Measurements from ENCODE around the gene DEPP1. TPM values are rescaled to one million over a fixed set of nuclear protein-coding genes. Genes with fewer than 3 reads are reported as not detected.
A peak's percentile ranks its signal among the peaks of the same experiment; 100 is the strongest.

Gene DEPP1
- total RNA-seq, 1 experiment from 2014 or later = 1.6 TPM

GRCh38 chr10:44932517-44933450 is 45.8 kb downstream of the DEPP1 start:
- POLR2A ChIA-PET = interaction anchor here (0.6 to 1.6 kb wide), 4 partner anchors 15 to 62 kb away, joined by 3 to 8 read pairs (median 4); no protein-coding TSS in a partner anchor
- TF ChIP-seq CTCF (IDR thresholded peaks at IDR 0.05) (peak; percentile 93), TCF7 (CRISPR knock-in tag; IDR thresholded peaks at IDR 0.05; ENCODE audit: low read depth) (no peak)
- peak; percentile 98 for ATAC-seq
- CTCF ChIA-PET = interaction anchor here (0.6 to 5.2 kb wide), 44 partner anchors 12 to 562 kb away, joined by 3 to 143 read pairs (median 6); partner anchors contain the start of genes DEPP1, RASSF4, TMEM72 and ZNF22
- Mint-ChIP-seq H3K27me3 (ENCODE audit: low read depth) (peaks cover 14% of the 10 kb centered on the region), H3K9me3 (no peaks in the 10 kb centered on the region; the same call in 1 of the 2 replicates), H3K36me3 (no peaks in the 10 kb centered on the region), H3K4me3 (no peak overlapping the region), H3K4me1 (peaks cover 4% of the 10 kb centered on the region), H3K27ac (no peak overlapping the region)
- peak; percentile 96 for DNase-seq (ENCODE audit: low spot score)

- CTCF ChIA-PET = interaction anchor here (0.9 to 5.2 kb wide), 32 partner anchors 11 to 317 kb away, joined by 3 to 143 read pairs (median 9); partner anchors contain the start of genes DEPP1, RASSF4, TMEM72 and ZNF22
- Mint-ChIP-seq H3K27ac (no peak overlapping the region), H3K9me3 (no peaks in the 10 kb centered on the region; the same call in 1 of the 2 replicates), H3K27me3 (ENCODE audit: low read depth) (peaks cover 14% of the 10 kb centered on the region), H3K36me3 (no peaks in the 10 kb centered on the region), H3K4me1 (peaks cover 4% of the 10 kb centered on the region), H3K4me3 (no peak overlapping the region)
- DNase-seq (ENCODE audit: low spot score) = no peak
- TF ChIP-seq ZNF219 (CRISPR knock-in tag; IDR thresholded peaks at IDR 0.05; ENCODE audit: borderline replicate concordance) (no peak), TCF7 (CRISPR knock-in tag; IDR thresholded peaks at IDR 0.05; ENCODE audit: low read depth) (no peak), AR (CRISPR knock-in tag; IDR thresholded peaks at IDR 0.05) (no peak), E2F5 (CRISPR knock-in tag; IDR thresholded peaks at IDR 0.05) (no peak), CDX4 (CRISPR knock-in tag; IDR thresholded peaks at IDR 0.05; ENCODE audit: borderline replicate concordance) (no peak), HMGA2 (CRISPR knock-in tag; IDR thresholded peaks at IDR 0.05) (no peak), GTF2I (CRISPR knock-in tag; conservative IDR thresholded peaks at IDR 0.05) (no peak)
- ATAC-seq = no peak
- POLR2A ChIA-PET = interaction anchor here (0.6 to 1.6 kb wide), 4 partner anchors 15 to 62 kb away, joined by 3 to 8 read pairs (median 4); no protein-coding TSS in a partner anchor
Observed at GRCh38 chr10:44931621-44932516, 46.7 kb downstream of the DEPP1 start.

- peaks cover 4% of the 10 kb centered on the region for H3K4me1 Mint-ChIP-seq
- ChIA-PET CTCF (interaction anchor here (2.1 to 3.1 kb wide), 5 partner anchors 16 to 61 kb away, joined by 16 to 143 read pairs (median 22); no protein-coding TSS in a partner anchor), POLR2A (no interaction called here)
- H3K27ac Mint-ChIP-seq = no peak overlapping the region
- H3K36me3 Mint-ChIP-seq = no peaks in the 10 kb centered on the region
- peaks cover 14% of the 10 kb centered on the region for H3K27me3 Mint-ChIP-seq (ENCODE audit: low read depth)
- H3K4me3 Mint-ChIP-seq = no peak overlapping the region
- no peaks in the 10 kb centered on the region; the same call in 1 of the 2 replicates for H3K9me3 Mint-ChIP-seq
- no peak for DNase-seq (ENCODE audit: low spot score)
- TF ChIP-seq ZMAT4 (CRISPR knock-in tag; IDR thresholded peaks at IDR 0.05) (no peak), OVOL2 (CRISPR knock-in tag; IDR thresholded peaks at IDR 0.05; ENCODE audit: borderline replicate concordance) (no peak), E2F5 (CRISPR knock-in tag; IDR thresholded peaks at IDR 0.05) (no peak), TEAD4 (CRISPR knock-in tag; IDR thresholded peaks at IDR 0.05) (no peak), ETV6 (CRISPR knock-in tag; IDR thresholded peaks at IDR 0.05) (no peak), ATF6 (CRISPR knock-in tag; IDR thresholded peaks at IDR 0.05) (no peak), ZNF671 (CRISPR knock-in tag; IDR thresholded peaks at IDR 0.05) (no peak)
- ATAC-seq = no peak
Observed at GRCh38 chr10:44930904-44931620, 47.5 kb downstream of the DEPP1 start.
